ENCODE results near the gene PPM1N. TPM values are rescaled to one million over a fixed set of nuclear protein-coding genes. Genes with fewer than 3 reads are reported as not detected.

The PPM1N gene
- total and polyA plus RNA-seq, 2 of the 13 experiments (the other 11 are each of a cell fraction or from before 2014, with no cell fraction given): 0.31 to 1.8 TPM

GRCh38 chr19:45508861-45509691, 10.8 kb downstream of the PPM1N start (continued):
- TF ChIP-seq SNAPC4 (CRISPR knock-in tag; IDR thresholded peaks at IDR 0.05): peak; percentile 12; the same call in 1 of the 2 replicates
- no peak for TF ChIP-seq ATM (IDR thresholded peaks at IDR 0.05; ENCODE audit: borderline replicate concordance)
- TF ChIP-seq NONO (IDR thresholded peaks at IDR 0.05): no peak
- TF ChIP-seq NONO (CRISPR knock-in tag; conservative IDR thresholded peaks at IDR 0.05): 0 out of 2 replicates have a peak, but pooled peaks have one; percentile 46
- TF ChIP-seq TARDBP (CRISPR knock-in tag; IDR thresholded peaks at IDR 0.05): 0 out of 2 replicates have a peak, but pooled peaks have one; percentile 5
- TF ChIP-seq RBM39 (IDR thresholded peaks at IDR 0.05; ENCODE audit: low read depth, low read length, poor library complexity, severe bottlenecking): peak; percentile 2
- peak; percentile 55; the same call in 1 of the 2 replicates for TF ChIP-seq TAF1 (CRISPR knock-in tag; IDR thresholded peaks at IDR 0.05)
